PC-9 (cell line): ENCODE results near the gene VEZT. TPM values are rescaled to one million over a fixed set of nuclear protein-coding genes. Genes with fewer than 3 reads are reported as not detected.

Experiments
- BruUV-seq: library from RNA; stranded (reverse); fragments of 400-500 nt; replicated peaks from 2 replicates; lab custom pipeline; 2021; lab: Mats Ljungman, UMichigan
- CTCF ChIA-PET: fragments of 300-600 bp; sonication (Branson Sonifier 250); formaldehyde crosslinking; loops from one replicate; lab custom pipeline; 2022; ENCODE audit warnings: antibody characterized with exemption; lab: Charles Lee
- POLR2A ChIA-PET: fragments of 300-600 bp; sonication (Branson Sonifier 250); formaldehyde crosslinking; loops from one replicate; lab custom pipeline; 2022; ENCODE audit warnings: antibody characterized with exemption; ENCODE audit not compliant: unreplicated experiment; lab: Charles Lee
- DNase-seq, 2 experiments: peaks; one replicate each; pipeline versions ENCODE4 v3.0.0 to v3.0.0-alpha.2; 2015 to 2022; ENCODE audit warnings: mixed read lengths in 1 of 2
- H2AFZ ChIP-seq: fragments of 200-600 bp; sonication (generic); 2 replicates; pipeline ENCODE4 v1.8.1; 2017; ENCODE audit warnings: antibody characterized with exemption
- H3F3A ChIP-seq: fragments of 200-600 bp; sonication (generic); 2 replicates; pipeline ENCODE4 v1.8.1; 2017; ENCODE audit warnings: antibody characterized with exemption, mild to moderate bottlenecking, low read depth; ENCODE audit not compliant: insufficient read depth
- H3K27ac ChIP-seq: fragments of 200-600 bp; sonication (generic); 2 replicates; pipeline ENCODE4 v1.6.1; 2016; ENCODE audit warnings: mixed run types
- H3K27me3 ChIP-seq: fragments of 200-600 bp; sonication (generic); 2 replicates; pipeline ENCODE4 v1.6.1; 2016; ENCODE audit warnings: low read depth, mixed run types; ENCODE audit not compliant: insufficient read depth
- H3K36me3 ChIP-seq: fragments of 200-600 bp; sonication (generic); 2 replicates; pipeline ENCODE4 v1.6.1; 2016; ENCODE audit warnings: low read depth, mixed run types
- H3K4me1 ChIP-seq: fragments of 200-600 bp; sonication (generic); replicated peaks from 2 replicates; pipeline ENCODE4 v1.6.1; 2016; ENCODE audit warnings: mixed run types; ENCODE audit not compliant: insufficient read depth
- H3K4me2 ChIP-seq: fragments of 200-600 bp; sonication (generic); 2 replicates; pipeline ENCODE4 v1.6.1; 2017; ENCODE audit warnings: mixed run types
- H3K4me3 ChIP-seq: fragments of 200-600 bp; sonication (generic); 2 replicates; pipeline ENCODE4 v1.6.1; 2016; ENCODE audit warnings: mixed run types
- H3K79me2 ChIP-seq: fragments of 200-600 bp; sonication (generic); 2 replicates; pipeline ENCODE4 v1.6.1; 2017; ENCODE audit warnings: low read depth, mixed run types
- H3K9me2 ChIP-seq: fragments of 200-600 bp; sonication (generic); 2 replicates; pipeline ENCODE4 v1.8.1; 2017; ENCODE audit warnings: mild to moderate bottlenecking; ENCODE audit not compliant: insufficient read depth
- H3K9me3 ChIP-seq: fragments of 200-600 bp; sonication (generic); 2 replicates; pipeline ENCODE4 v1.8.1; 2016; ENCODE audit warnings: low read depth; ENCODE audit not compliant: insufficient read depth
- H4K20me1 ChIP-seq: fragments of 200-600 bp; sonication (generic); 2 replicates; pipeline ENCODE4 v1.8.1; 2017; ENCODE audit not compliant: insufficient read depth
- EZH2 ChIP-seq: fragments of 200-600 bp; sonication (generic); IDR thresholded peaks from 2 replicates; pipeline ENCODE4 v1.8.0; 2017; ENCODE audit warnings: antibody characterized with exemption, low read depth
- intact Hi-C: fragments of 100-400 bp; cut with micrococcal nuclease; formaldehyde crosslinking; loops from one replicate; pipeline ENCODE4 v1.10.0; 2022; ENCODE audit not compliant: unreplicated experiment
- total RNA-seq: library from RNA; stranded (reverse); gene quantifications from 2 replicates; pipeline ENCODE4 v1.2.3, GENCODE V29; 2021
- TF ChIP-seq, protein P1 (sequence below): fragments of 200-600 bp; sonication (generic); conservative IDR thresholded peaks from 2 replicates; pipeline ENCODE4 v1.6.1; 2017; ENCODE audit warnings: mixed run types, antibody characterized with exemption, mild to moderate bottlenecking, moderate library complexity

Gene VEZT
- total RNA-seq, 1 experiment from 2014 or later = 46.8 TPM

DNA sequence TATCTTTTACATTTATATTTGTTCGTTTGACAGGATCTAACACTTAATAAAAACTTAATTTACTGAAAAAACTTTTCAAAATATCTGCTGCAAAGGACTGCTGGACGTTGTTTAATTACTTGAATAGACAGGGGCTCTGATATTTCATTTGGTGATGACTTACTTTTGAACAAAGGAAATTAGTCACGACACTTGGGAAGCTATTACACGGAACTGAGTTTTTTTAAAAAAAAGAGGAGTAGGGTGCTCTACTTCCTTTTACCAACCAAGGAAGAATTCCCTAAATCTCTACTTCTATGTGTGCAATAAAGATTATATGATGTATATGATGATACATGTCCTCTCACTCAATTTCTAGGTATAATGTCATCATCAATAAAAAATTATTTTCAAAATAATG is 5.0 kb upstream of the VEZT start:
- BruUV-seq = no TSS peak
- ChIA-PET CTCF (no interaction called here), POLR2A (no interaction called here)
- H3K4me2 ChIP-seq = no peak overlapping the region
- no peak overlapping the region for H3K27ac ChIP-seq
- peaks cover 20% of the 10 kb centered on the region for H3K4me1 ChIP-seq
- H3K9me3 ChIP-seq = no peaks in the 10 kb centered on the region
- H4K20me1 ChIP-seq = no peaks in the 10 kb centered on the region
- no peak overlapping the region for H3K4me3 ChIP-seq
- TF ChIP-seq, protein P1, sequence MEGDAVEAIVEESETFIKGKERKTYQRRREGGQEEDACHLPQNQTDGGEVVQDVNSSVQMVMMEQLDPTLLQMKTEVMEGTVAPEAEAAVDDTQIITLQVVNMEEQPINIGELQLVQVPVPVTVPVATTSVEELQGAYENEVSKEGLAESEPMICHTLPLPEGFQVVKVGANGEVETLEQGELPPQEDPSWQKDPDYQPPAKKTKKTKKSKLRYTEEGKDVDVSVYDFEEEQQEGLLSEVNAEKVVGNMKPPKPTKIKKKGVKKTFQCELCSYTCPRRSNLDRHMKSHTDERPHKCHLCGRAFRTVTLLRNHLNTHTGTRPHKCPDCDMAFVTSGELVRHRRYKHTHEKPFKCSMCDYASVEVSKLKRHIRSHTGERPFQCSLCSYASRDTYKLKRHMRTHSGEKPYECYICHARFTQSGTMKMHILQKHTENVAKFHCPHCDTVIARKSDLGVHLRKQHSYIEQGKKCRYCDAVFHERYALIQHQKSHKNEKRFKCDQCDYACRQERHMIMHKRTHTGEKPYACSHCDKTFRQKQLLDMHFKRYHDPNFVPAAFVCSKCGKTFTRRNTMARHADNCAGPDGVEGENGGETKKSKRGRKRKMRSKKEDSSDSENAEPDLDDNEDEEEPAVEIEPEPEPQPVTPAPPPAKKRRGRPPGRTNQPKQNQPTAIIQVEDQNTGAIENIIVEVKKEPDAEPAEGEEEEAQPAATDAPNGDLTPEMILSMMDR = no peak
- no peak for TF ChIP-seq EZH2
- intact Hi-C loops = no loop called here
- no peaks in the 10 kb centered on the region for H3K36me3 ChIP-seq
- no peak for DNase-seq
- H3K9me2 ChIP-seq = no peaks in the 10 kb centered on the region
- no peaks in the 10 kb centered on the region for H3K27me3 ChIP-seq
- H3K79me2 ChIP-seq = peaks cover 92% of the 10 kb centered on the region
- peaks cover 15% of the 10 kb centered on the region for H3F3A ChIP-seq
- no peak overlapping the region for H2AFZ ChIP-seq

DNA sequence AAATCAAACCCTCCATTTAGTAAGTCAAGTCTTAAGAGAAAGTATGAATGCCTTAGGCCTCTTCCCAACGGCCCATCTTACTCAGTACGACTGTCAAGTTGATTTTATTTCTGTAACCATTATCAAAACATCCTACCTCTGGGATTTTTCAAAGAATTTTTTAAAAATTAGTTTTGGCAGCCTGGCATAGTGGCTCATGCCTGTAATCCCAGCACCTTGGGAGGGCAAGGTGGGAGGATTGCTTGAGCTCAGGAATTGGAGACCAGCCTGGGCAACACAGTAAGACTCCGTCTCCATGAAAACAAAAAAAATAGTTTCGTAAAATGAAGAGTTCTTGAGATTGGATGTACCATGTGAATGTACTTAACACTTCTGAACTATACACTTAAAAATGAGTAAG is 4.5 kb upstream of the VEZT start:
- no TSS peak for BruUV-seq
- TF ChIP-seq EZH2 = no peak
- TF ChIP-seq, protein P1 = no peak
- no peak for DNase-seq

DNA sequence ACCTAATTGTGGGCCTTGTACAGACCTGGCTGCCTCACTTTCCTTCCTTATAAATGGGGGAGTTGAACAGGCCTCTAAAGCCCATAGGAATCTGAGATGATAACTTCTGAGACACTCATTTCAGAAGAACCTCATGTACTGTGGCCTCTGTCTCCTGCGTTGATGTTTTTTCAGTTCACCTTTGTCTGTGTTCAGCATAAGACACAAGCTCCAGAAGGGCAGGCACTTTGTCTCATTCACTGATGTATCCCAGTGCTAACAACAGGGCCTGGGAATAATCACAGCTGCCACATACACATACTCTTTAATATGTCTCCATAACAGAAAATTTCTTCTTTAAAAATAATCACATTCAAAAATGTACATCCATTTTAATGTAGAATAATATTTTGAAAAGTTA is 3.7 kb upstream of the VEZT start:
- Histone ChIP-seq H3K79me2 (peaks cover 89% of the 10 kb centered on the region), H3K36me3 (no peaks in the 10 kb centered on the region), H3K4me2 (peak overlapping the region; percentile 90; the same call in 1 of the 2 replicates), H3K9me3 (no peaks in the 10 kb centered on the region), H3K27ac (no peak overlapping the region), H3K9me2 (no peaks in the 10 kb centered on the region), H3K4me1 (peaks cover 20% of the 10 kb centered on the region), H3F3A (peaks cover 27% of the 10 kb centered on the region), H3K4me3 (no peak overlapping the region), H3K27me3 (no peaks in the 10 kb centered on the region), H2AFZ (no peak overlapping the region), H4K20me1 (peaks cover 5% of the 10 kb centered on the region)
- no TSS peak for BruUV-seq
- ChIA-PET CTCF (no interaction called here), POLR2A (interaction anchor here (0.6 kb wide), 2 partner anchors 7 to 112 kb away, joined by 5 read pairs; no protein-coding TSS in a partner anchor)
- no peak for TF ChIP-seq EZH2
- TF ChIP-seq, protein P1 = no peak
- intact Hi-C loops = no loop called here
- no peak for DNase-seq

More for the DNA sequence above, 4.5 kb upstream of the VEZT start:
- Histone ChIP-seq H3K9me2 (no peaks in the 10 kb centered on the region), H3K79me2 (peaks cover 89% of the 10 kb centered on the region), H2AFZ (no peak overlapping the region), H3K27me3 (no peaks in the 10 kb centered on the region), H3F3A (peaks cover 20% of the 10 kb centered on the region), H3K9me3 (no peaks in the 10 kb centered on the region), H3K4me1 (peaks cover 20% of the 10 kb centered on the region), H4K20me1 (no peaks in the 10 kb centered on the region), H3K4me3 (no peak overlapping the region), H3K27ac (no peak overlapping the region), H3K36me3 (no peaks in the 10 kb centered on the region), H3K4me2 (no peak overlapping the region)
- ChIA-PET CTCF (no interaction called here), POLR2A (no interaction called here)
- intact Hi-C loops = no loop called here
